Measurements from ENCODE around the gene TNIP2. TPM values are rescaled to one million over a fixed set of nuclear protein-coding genes. Genes with fewer than 3 reads are reported as not detected.
A peak's percentile ranks its signal among the peaks of the same experiment; 100 is the strongest.

Gene TNIP2
- total and polyA plus RNA-seq, 2 donors (not counting 1 experiment from before 2014, with no cell fraction given): 47.6 to 71.9 TPM

DNA sequence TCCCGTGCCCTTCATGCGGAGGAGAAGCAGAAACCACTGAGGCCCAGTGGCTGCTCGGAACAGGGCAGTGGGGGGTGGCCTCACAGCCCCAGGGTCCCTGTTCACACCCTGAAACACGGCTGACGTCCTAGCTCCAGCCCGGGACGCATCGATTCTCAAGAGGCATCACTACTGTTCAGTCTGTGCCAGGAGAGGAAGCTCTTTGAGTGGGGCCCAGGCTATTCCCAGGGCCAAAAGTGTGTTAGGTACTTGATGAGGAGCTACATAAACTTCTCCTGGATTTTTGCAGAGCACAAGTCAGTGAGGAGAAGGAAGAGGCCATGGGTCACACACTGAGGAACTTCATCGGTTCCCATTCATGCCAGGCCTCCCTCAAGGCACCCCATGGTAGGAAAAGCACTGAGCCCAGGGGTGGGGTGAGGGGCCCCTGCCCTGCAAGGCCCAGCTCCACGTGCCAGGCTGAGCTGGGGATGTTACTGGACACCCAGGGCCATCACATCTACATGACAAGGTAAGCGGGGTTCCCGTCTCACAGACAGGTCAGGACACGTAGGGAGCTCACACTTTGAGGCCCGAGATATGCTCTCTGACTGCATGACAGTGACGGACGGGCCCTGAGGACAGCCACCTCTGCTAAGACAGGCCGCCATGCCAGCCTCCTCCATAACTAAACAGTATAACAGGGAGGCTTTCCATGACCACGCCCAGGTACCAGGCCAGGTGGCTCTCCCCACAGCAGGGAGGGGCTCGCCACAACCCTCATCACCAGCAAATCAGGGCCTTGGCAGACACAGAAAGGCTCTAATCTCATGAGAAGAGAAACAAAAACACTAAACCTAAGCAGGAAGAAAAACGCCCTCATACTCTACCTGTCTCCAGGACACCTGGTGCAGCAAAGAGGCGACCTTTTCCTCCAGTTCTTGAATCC is 12.4 kb downstream of the TNIP2 start:
- Mint-ChIP-seq H3K4me1 (peaks cover 39% of the 10 kb centered on the region), H3K27ac (peak overlapping the region; percentile 37), H3K9me3 (ENCODE audit: insufficient read depth) (no peaks in the 10 kb centered on the region), H3K27me3 (no peaks in the 10 kb centered on the region), H3K4me3 (no peak overlapping the region)
- H4K20me1 ChIP-seq (ENCODE audit: control insufficient read depth, insufficient read depth, low read length, poor library complexity, severe bottlenecking): peaks cover 16% of the 10 kb centered on the region
- H3K79me2 ChIP-seq (ENCODE audit: control insufficient read depth, insufficient read depth, low read length): peaks cover 25% of the 10 kb centered on the region
- no peak overlapping the region for H3K4me2 ChIP-seq (replicated peaks; ENCODE audit: low read depth, low read length, poor library complexity, severe bottlenecking)
- POLR2A ChIA-PET: no interaction called here
- no peak for DNase-seq
- H3K9ac ChIP-seq (ENCODE audit: low read length): no peak overlapping the region
- H3K4me1 ChIP-seq (ENCODE audit: control insufficient read depth in 2 of 2, insufficient read depth in 2 of 2, low read length in 2 of 2): peaks cover 27 to 36% of the 10 kb centered on the region in 2 donors
- no peak overlapping the region for H2AFZ ChIP-seq (ENCODE audit: insufficient read depth, low read depth, low read length, poor library complexity, severe bottlenecking)
- WGBS (ENCODE audit: insufficient coverage): 95% methylated on average over 18 of the region's 21 CpGs
- no peak for ATAC-seq (ENCODE audit: low read depth)
- TF ChIP-seq EZH2 (IDR thresholded peaks at IDR 0.05; ENCODE audit: borderline replicate concordance, insufficient read depth, low read depth, low read length, poor library complexity, severe bottlenecking): no peak
- TF ChIP-seq, protein P1, sequence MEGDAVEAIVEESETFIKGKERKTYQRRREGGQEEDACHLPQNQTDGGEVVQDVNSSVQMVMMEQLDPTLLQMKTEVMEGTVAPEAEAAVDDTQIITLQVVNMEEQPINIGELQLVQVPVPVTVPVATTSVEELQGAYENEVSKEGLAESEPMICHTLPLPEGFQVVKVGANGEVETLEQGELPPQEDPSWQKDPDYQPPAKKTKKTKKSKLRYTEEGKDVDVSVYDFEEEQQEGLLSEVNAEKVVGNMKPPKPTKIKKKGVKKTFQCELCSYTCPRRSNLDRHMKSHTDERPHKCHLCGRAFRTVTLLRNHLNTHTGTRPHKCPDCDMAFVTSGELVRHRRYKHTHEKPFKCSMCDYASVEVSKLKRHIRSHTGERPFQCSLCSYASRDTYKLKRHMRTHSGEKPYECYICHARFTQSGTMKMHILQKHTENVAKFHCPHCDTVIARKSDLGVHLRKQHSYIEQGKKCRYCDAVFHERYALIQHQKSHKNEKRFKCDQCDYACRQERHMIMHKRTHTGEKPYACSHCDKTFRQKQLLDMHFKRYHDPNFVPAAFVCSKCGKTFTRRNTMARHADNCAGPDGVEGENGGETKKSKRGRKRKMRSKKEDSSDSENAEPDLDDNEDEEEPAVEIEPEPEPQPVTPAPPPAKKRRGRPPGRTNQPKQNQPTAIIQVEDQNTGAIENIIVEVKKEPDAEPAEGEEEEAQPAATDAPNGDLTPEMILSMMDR (IDR thresholded peaks at IDR 0.05): no peak
- no peak overlapping the region for H3K4me3 ChIP-seq (ENCODE audit: control extremely low read depth in 1 of 5, extremely low read depth in 1 of 5, insufficient read depth in 1 of 5, low read depth in 2 of 5, low read length in 4 of 5)
- H3K27ac ChIP-seq (ENCODE audit: low read length in 2 of 2): peak overlapping the region in 1 of 2 donors; percentile 2
- H3K27me3 ChIP-seq (replicated peaks in 1 of 4; ENCODE audit: control extremely low read depth in 1 of 4, control insufficient read depth in 3 of 4, insufficient read depth in 4 of 4, low read length in 3 of 4): no peaks in the 10 kb centered on the region
- H3K9me3 ChIP-seq (ENCODE audit: control extremely low read depth in 1 of 3, control insufficient read depth in 2 of 3, insufficient read depth in 1 of 3, low read length in 2 of 3): no peaks in the 10 kb centered on the region
- intact Hi-C loops (cut with micrococcal nuclease): loop anchor here (10.0 kb wide), 1 partner anchor 301 kb away; no protein-coding TSS in a partner anchor
- CTCF ChIA-PET: no interaction called here
- peaks cover 4 to 57% of the 10 kb centered on the region in 2 experiments for H3K36me3 ChIP-seq (replicated peaks in 1 of 2; ENCODE audit: control extremely low read depth in 1 of 2, control insufficient read depth in 1 of 2, extremely low read depth in 1 of 2, insufficient read depth in 2 of 2, low read length in 1 of 2)
